ENCODE results near the gene RASL11A.
"Not testable (repeated sequence)": the region's sequence is repeated elsewhere in the genome, so short reads cannot be mapped to it uniquely, and the experiment has no call there.

RASL11A gene

GRCh38 chr13:27269114-27269665, 1.4 kb upstream of the RASL11A start:
- no peak for DNase-seq (ENCODE audit: low read depth)

GRCh38 chr13:27271570-27272096, 1.0 kb downstream of the RASL11A start:
- no peak for DNase-seq (ENCODE audit: low read depth)

GRCh38 chr13:27273658-27274425, 3.2 kb downstream of the RASL11A start:
- no peak for DNase-seq (ENCODE audit: low read depth)

GRCh38 chr13:27274631-27275030, 4.0 kb downstream of the RASL11A start:
- DNase-seq (ENCODE audit: low read depth): no peak

- no peak for DNase-seq (ENCODE audit: low read depth)
These were observed 5.6 kb downstream of the RASL11A start for GRCh38 chr13:27276188-27276587.

GRCh38 chr13:27279506-27279905, 8.9 kb downstream of the RASL11A start:
- DNase-seq (ENCODE audit: low read depth): no peak

GRCh38 chr13:27280009-27280656, 9.5 kb downstream of the RASL11A start:
- no peak for DNase-seq (ENCODE audit: low read depth)

GRCh38 chr13:27280841-27281240, 10.2 kb downstream of the RASL11A start:
- no peak for DNase-seq (ENCODE audit: low read depth)

GRCh38 chr13:27281420-27281819, 10.8 kb downstream of the RASL11A start:
- no peak for DNase-seq (ENCODE audit: low read depth)

GRCh38 chr13:27283906-27284493, 13.4 kb downstream of the RASL11A start:
- no peak for DNase-seq (ENCODE audit: low read depth)

- no peak for DNase-seq (ENCODE audit: low read depth)
These were observed 17.8 kb downstream of the RASL11A start for GRCh38 chr13:27288392-27288791.

- DNase-seq (ENCODE audit: low read depth): no peak
These were observed 18.5 kb downstream of the RASL11A start for GRCh38 chr13:27289011-27289665.

- no peak for DNase-seq (ENCODE audit: low read depth)
These were observed 20.1 kb downstream of the RASL11A start for GRCh38 chr13:27290715-27291114.

- DNase-seq (ENCODE audit: low read depth): not testable (repeated sequence)
These were observed 21.3 kb downstream of the RASL11A start for GRCh38 chr13:27291967-27292366.

GRCh38 chr13:27293076-27293691, 22.6 kb downstream of the RASL11A start:
- no peak for DNase-seq (ENCODE audit: low read depth)

- DNase-seq (ENCODE audit: low read depth): no peak
These were observed 23.4 kb downstream of the RASL11A start for GRCh38 chr13:27293873-27294515.

GRCh38 chr13:27295096-27295495, 24.5 kb downstream of the RASL11A start:
- DNase-seq (ENCODE audit: low read depth): no peak

- DNase-seq (ENCODE audit: low read depth): no peak
These were observed 25.0 kb downstream of the RASL11A start for GRCh38 chr13:27295660-27296059.

GRCh38 chr13:27296496-27296895, 25.9 kb downstream of the RASL11A start:
- no peak for DNase-seq (ENCODE audit: low read depth)

GRCh38 chr13:27298849-27299248, 28.2 kb downstream of the RASL11A start:
- DNase-seq (ENCODE audit: low read depth): no peak

- not testable (repeated sequence) for DNase-seq (ENCODE audit: low read depth)
These were observed 29.8 kb downstream of the RASL11A start for GRCh38 chr13:27300406-27300805.
